Measurements from ENCODE around the gene LCP2.

LCP2 gene

GRCh38 chr5:170261528-170262043 lies 36.0 kb downstream of the LCP2 start:
- no peaks in the 10 kb centered on the region for H3K4me1 ChIP-seq (ENCODE audit: control insufficient read depth, insufficient read depth, low read length)
- no peaks in the 10 kb centered on the region for H3K9me3 ChIP-seq (ENCODE audit: control insufficient read depth, insufficient read depth, low read depth, low read length)
- no peak overlapping the region for H3K4me3 ChIP-seq (ENCODE audit: low read depth, low read length)
- no peaks in the 10 kb centered on the region for H3K36me3 ChIP-seq (ENCODE audit: control insufficient read depth in 2 of 2, insufficient read depth in 1 of 2, low read length in 2 of 2)
- CTCF ChIA-PET: interaction anchor here (0.9 to 1.2 kb wide), 3 partner anchors 23 to 159 kb away, joined by 3 to 4 read pairs (median 3); no protein-coding TSS in a partner anchor
- H3K27ac ChIP-seq (ENCODE audit: extremely low read depth, low read depth, low read length): no peak overlapping the region
- POLR2A ChIA-PET: no interaction called here
- TF ChIP-seq ZNF146 (tag by site-specific recombination; IDR thresholded peaks at IDR 0.05): no peak
- TF ChIP-seq ZNF514 (tag by site-specific recombination; IDR thresholded peaks at IDR 0.05): no peak
- no peak for TF ChIP-seq ZEB2 (tag by site-specific recombination; IDR thresholded peaks at IDR 0.05)
- no peak for TF ChIP-seq ZNF37A (tag by site-specific recombination; IDR thresholded peaks at IDR 0.05)
- no peak for TF ChIP-seq ZNF211 (tag by site-specific recombination; IDR thresholded peaks at IDR 0.05; ENCODE audit: low read depth)
- no peak for TF ChIP-seq ZNF239 (tag by site-specific recombination; IDR thresholded peaks at IDR 0.05)
- no peak for TF ChIP-seq PRDM6 (tag by site-specific recombination; IDR thresholded peaks at IDR 0.05)
- TF ChIP-seq ZBTB26 (tag by site-specific recombination; optimal IDR thresholded peaks at IDR 0.05): no peak
- TF ChIP-seq ZFP37 (tag by site-specific recombination; IDR thresholded peaks at IDR 0.05): no peak
- TF ChIP-seq ZBTB6 (tag by site-specific recombination; IDR thresholded peaks at IDR 0.05): no peak
- TF ChIP-seq ZNF16 (tag by site-specific recombination; IDR thresholded peaks at IDR 0.05; ENCODE audit: low read depth): no peak
- no peak for TF ChIP-seq KLF8 (tag by site-specific recombination; IDR thresholded peaks at IDR 0.05)
- no peak for TF ChIP-seq ZXDB (tag by site-specific recombination; IDR thresholded peaks at IDR 0.05)
- TF ChIP-seq ZNF558 (tag by site-specific recombination; IDR thresholded peaks at IDR 0.05): no peak
- no peak for TF ChIP-seq ZNF426 (tag by site-specific recombination; IDR thresholded peaks at IDR 0.05)
- no peak for TF ChIP-seq ZNF184 (tag by site-specific recombination; IDR thresholded peaks at IDR 0.05)

GRCh38 chr5:170257370-170257769 lies 40.2 kb downstream of the LCP2 start:
- CTCF ChIA-PET: interaction anchor here (0.6 to 4.7 kb wide), 4 partner anchors 10 to 487 kb away, joined by 3 to 34 read pairs (median 3); no protein-coding TSS in a partner anchor
- POLR2A ChIA-PET: no interaction called here
- no peak for TF ChIP-seq ZNF133 (tag by site-specific recombination; IDR thresholded peaks at IDR 0.05)
- no peak for TF ChIP-seq ZIC2 (tag by site-specific recombination; IDR thresholded peaks at IDR 0.05)
- no peak for TF ChIP-seq ZNF416 (tag by site-specific recombination; IDR thresholded peaks at IDR 0.05)
- TF ChIP-seq BCL11B (tag by site-specific recombination; IDR thresholded peaks at IDR 0.05; ENCODE audit: low read depth): no peak
- TF ChIP-seq ZNF449 (tag by site-specific recombination; IDR thresholded peaks at IDR 0.05): no peak
- Histone ChIP-seq H3K4me1 (ENCODE audit: control insufficient read depth, insufficient read depth, low read length) (0 out of 2 replicates have a peak, but pooled peaks cover 2% of the 10 kb centered on the region), H3K9me3 (ENCODE audit: control insufficient read depth, insufficient read depth, low read depth, low read length) (no peaks in the 10 kb centered on the region), H3K4me3 (ENCODE audit: low read depth, low read length) (no peak overlapping the region), H3K27ac (ENCODE audit: extremely low read depth, low read depth, low read length) (no peak overlapping the region), H3K36me3 (ENCODE audit: control insufficient read depth in 2 of 2, insufficient read depth in 1 of 2, low read length in 2 of 2) (no peaks in the 10 kb centered on the region)
